ENCODE data around the gene RAI14. TPM values are rescaled to one million over a fixed set of nuclear protein-coding genes. Genes with fewer than 3 reads are reported as not detected.
A peak's percentile ranks its signal among the peaks of the same experiment; 100 is the strongest.
"Not testable (repeated sequence)": the region's sequence is repeated elsewhere in the genome, so short reads cannot be mapped to it uniquely, and the experiment has no call there.

Gene RAI14
- total RNA-seq, 1 donor from 2014 or later, result 6.7 TPM

DNA sequence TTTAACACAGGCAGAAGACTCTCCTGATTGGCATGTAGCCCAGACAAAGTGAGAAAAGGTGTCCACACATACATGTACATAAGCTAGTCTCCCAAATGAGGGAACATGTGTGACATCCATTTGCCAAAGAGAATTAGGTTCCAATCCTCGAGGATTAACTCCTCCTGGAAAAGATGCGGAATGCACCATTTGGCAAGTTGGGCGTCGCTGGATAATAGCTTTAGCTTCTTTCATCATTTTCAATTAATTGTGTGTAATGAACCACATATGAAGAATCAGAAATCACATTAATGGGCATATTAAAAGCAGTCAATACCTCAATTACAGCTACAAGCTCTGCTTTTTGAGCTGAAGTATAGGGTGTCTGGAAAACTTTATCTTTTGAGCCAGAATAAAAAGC lies 127.8 kb downstream of the RAI14 start:
- intact Hi-C loops (cut with DNase I); ATAC-seq; DNase-seq (ENCODE audit: missing footprints): not testable (repeated sequence)

DNA sequence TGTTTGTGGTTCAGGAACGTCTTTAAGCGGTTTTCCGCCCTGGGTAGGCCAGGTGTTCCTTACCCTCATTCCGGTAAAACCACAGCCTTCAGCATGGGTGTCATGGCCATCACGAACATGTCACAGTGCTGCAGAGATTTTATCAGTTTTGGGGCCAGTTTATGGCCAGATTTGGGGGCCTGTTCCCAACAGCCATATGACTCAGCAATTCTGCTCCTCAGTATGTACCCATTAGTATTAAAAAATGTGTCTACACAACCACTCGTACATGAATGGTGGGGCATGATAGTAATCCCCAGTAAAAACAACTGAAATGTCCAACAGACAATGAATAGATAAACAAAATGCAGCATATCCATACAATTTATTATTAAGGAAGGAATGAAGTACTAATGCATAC lies 130.9 kb downstream of the RAI14 start:
- intact Hi-C loops (cut with DNase I), result no loop called here
- no peak for ATAC-seq
- no peak for DNase-seq (ENCODE audit: missing footprints)

DNA sequence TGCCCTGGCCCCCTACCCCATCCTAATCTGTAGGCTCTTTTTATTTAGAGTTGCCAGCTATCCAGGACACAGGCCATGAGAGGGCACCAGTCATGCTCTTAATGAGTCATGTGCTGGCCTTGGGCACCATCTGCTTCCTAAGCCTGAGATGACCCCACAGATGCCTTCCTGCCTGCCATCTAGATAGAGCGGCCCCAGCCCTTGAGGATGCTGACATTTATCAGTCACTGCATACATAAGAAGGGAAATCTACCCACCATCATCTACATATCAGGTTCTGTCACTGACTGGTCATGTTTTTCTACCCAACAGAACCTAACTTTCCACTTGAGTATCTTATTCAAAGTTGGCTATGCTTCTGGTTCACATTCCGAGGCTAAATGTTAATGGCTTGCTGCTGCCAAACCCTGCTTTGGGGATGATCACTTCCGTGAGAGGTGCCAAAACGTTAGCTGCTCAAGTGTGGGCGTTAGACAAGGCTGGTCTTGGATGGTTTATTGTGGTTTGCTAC lies 132.9 kb downstream of the RAI14 start:
- DNase-seq (ENCODE audit: missing footprints) (no peak), ATAC-seq (peak; percentile 46)
- intact Hi-C loops (cut with DNase I), result no loop called here

DNA sequence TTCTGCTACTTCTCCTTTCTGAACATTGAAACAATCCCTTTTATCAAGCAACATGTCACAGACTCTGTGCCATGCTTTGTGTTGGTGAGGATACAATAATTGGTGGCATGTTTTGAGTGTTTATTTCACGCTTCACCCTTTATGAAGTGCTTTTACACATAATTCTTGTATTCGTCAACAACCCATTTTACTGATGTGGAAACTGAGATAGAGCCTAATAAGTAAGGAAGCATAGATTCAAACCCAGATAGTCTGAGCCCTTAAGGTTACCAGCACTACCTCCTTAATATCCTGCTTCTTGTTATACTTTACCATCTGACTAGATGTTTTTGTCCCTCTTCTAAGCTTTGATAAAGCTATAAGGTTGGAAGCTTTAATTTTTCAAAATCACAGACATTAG lies 133.5 kb downstream of the RAI14 start:
- no peak for DNase-seq (ENCODE audit: missing footprints)
- intact Hi-C loops (cut with DNase I), result no loop called here
- ATAC-seq, result no peak

DNA sequence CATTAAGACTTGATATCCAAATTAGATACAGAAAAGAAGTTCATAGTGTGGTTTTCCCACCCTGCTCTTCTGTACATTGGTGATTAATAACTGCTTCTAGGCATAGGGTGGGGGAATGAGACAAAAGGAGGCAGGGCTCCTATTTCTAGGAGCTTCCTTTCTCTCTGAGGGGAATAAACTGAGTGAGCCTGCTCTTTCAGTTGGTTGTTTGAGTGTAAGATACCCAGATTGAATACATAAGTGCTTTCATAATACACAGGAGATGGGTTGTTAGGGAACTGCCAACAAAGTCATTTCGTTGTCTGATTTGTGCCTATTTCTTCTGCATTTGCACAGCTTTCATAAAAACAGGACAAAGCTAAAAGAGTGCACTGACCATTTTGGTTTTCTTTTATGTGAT lies 133.9 kb downstream of the RAI14 start:
- no peak for ATAC-seq
- intact Hi-C loops (cut with DNase I), result no loop called here

DNA sequence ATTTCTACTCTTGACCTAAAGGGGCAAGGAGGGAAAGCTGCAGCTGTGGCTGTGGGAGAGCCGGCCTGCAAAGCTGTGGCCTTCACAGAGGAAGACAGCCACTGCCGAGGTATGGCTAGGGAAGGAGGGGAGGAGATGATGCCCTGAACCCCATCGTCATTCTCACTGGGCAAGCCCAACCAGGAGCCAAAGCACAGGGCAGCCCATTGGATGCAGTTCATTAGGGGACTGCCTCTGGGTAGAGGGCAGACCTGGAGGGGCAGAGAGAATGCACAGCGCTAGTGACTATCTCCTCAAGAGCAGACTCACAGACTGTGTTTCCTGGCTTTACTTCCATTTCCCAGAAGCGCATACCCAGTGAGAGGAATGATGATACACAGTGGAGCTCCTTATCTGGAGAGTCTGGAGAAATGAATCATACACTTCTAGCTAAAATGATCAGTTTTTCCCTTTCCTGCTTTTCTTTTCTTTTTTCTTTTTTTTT lies 135.7 kb downstream of the RAI14 start:
- intact Hi-C loops (cut with DNase I), result no loop called here
- DNase-seq (ENCODE audit: missing footprints) (no peak), ATAC-seq (peak; percentile 48)

More for the DNA sequence above, 133.9 kb downstream of the RAI14 start:
- DNase-seq (ENCODE audit: missing footprints), result no peak

DNA sequence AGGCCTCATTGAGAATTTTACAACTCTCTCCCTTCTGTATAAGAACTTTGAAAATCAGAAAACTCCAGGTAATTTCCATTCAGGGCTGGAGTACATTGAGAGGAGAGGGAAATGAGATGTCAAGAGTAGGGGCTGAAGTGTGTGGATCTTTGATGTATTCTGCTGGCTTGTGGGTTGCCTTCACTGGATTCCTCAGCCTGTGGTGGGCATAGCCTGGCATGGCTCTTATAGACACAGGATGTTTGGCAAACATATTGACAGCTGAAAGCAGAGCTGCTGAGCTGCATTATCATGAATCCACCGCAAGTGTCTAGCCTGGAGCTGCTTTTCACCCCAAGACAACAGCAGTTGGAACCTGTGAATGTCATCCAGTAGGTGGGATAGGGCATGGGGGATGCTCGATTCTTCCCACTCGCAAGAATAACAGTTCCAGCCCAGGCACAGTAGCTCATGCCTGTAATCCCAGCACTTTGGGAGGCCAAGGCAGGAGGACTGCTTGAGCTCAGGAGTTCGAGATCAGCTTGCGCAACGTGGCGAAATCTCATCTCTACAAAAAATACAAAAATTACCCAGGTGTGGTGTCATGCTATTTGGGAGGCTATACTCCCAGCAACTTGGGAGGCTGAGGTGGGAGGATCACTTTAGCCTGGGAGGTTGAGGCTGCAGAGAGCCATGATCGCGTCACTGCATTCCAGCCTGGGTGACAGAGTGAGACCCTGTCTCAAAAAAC lies 146.9 kb downstream of the RAI14 start:
- DNase-seq (ENCODE audit: missing footprints) (no peak), ATAC-seq (no peak)
- intact Hi-C loops (cut with DNase I), result no loop called here

DNA sequence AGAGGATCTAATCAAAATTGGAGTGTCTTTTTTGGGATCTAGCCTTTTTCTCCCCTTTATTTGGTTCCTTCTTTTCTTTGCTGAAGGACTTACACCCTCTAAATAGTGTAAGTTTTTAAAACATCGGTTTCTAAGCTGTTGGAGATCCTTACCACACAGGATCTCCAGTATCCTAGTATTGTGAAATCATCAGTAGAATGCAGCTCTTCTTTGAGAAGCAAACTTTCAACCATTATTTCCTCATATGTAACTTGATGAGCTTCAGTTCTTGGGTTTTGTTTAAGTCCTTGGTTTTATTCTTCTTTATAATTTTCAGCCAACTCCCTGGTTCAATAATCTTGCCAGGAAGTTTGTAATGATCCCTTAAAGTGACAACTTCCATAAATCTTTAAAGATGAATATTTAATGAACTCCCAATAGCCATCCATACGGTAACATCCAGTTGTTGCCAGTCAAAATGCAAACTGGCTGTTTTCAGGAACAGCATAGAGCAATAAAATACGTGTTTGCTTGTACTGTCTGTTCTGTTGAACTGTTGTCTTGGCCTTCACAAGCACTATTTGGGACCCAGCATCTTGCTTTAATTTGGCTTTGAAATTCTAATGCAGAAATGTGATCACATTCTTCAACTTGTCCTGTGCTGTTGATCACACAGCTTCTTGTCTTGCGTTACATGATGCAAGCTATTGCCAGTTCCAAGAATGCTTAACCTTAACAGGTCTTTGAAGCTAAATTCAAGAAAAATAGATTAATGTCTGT lies 148.0 kb downstream of the RAI14 start:
- DNase-seq (ENCODE audit: missing footprints) (no peak), ATAC-seq (no peak)
- intact Hi-C loops (cut with DNase I), result no loop called here

DNA sequence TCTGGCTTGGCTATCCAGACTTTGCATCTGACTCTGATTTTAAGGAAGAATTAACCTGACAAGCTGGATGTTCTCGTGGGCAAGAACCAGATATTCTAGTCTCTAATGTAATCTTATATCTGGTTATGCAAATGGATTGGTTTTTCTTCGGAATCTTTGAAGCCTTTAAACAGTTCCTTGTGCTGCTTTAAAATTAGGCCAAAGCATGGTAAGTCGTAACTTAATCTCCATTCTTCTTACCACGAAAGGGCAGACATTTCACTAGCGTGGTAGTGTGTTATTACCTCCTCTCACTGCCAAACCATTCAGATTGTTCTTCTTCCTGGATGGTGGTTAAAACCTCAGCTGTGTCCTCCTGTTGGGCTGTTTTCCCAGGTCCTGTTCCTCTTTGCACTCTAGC lies 148.8 kb downstream of the RAI14 start:
- DNase-seq (ENCODE audit: missing footprints) (no peak), ATAC-seq (no peak)
- intact Hi-C loops (cut with DNase I), result no loop called here

DNA sequence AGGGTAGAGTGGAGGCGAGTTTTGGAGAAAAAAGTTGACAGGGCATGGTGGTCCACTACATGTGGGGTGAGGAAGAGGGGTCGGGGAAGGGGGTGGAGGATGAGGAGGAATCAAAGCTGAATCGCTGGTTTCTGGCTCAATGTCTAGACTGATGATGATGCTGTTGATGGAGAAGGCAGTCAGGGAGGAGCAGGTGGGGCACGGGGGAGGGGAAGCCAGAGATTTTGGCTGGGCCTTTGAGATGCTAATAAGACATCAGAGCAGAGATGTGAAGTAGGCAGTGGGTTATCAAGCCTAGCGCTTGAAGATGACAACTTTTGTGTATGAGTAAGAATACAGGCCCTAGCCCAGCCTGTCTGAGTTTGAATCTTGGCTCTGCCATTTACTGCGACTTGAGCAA lies 150.4 kb downstream of the RAI14 start:
- no peak for DNase-seq (ENCODE audit: missing footprints)
- intact Hi-C loops (cut with DNase I), result no loop called here
- ATAC-seq, result no peak

DNA sequence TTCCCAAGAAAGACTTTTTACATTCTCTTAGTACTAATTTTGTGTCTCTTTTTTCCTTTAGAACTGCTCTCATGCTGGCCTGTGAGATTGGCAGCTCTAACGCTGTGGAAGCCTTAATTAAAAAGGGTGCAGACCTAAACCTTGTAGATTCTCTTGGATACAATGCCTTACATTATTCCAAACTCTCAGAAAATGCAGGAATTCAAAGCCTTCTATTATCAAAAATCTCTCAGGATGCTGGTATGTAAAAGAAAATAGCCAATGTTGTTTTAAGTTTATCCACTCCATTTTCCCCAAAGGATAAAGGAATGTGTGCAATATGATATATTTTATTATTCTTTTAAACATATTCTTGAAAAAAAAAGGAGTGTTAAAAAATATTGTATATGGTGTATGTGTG lies 155.6 kb downstream of the RAI14 start:
- no peak for ATAC-seq
- DNase-seq (ENCODE audit: missing footprints), result no peak
- intact Hi-C loops (cut with DNase I), result no loop called here

DNA sequence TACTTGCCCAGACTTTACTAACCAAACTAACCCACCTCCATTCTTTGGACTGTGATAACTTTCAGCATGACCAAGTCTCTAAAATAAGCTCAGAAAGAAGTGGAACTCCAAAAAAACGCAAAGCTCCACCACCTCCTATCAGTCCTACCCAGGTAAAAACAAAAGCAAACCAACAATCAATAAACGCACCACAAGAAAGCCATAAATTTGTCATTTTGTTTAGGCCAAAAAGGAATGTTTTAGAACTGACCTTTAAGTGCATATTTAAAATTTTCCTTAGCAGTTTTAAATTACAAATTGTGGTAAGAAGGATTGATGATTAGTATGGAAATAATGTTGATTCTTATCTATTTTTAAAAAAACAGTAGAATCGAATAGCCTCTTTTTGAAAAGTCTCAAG lies 157.4 kb downstream of the RAI14 start:
- DNase-seq (ENCODE audit: missing footprints) (no peak), ATAC-seq (no peak)
- intact Hi-C loops (cut with DNase I), result no loop called here

DNA sequence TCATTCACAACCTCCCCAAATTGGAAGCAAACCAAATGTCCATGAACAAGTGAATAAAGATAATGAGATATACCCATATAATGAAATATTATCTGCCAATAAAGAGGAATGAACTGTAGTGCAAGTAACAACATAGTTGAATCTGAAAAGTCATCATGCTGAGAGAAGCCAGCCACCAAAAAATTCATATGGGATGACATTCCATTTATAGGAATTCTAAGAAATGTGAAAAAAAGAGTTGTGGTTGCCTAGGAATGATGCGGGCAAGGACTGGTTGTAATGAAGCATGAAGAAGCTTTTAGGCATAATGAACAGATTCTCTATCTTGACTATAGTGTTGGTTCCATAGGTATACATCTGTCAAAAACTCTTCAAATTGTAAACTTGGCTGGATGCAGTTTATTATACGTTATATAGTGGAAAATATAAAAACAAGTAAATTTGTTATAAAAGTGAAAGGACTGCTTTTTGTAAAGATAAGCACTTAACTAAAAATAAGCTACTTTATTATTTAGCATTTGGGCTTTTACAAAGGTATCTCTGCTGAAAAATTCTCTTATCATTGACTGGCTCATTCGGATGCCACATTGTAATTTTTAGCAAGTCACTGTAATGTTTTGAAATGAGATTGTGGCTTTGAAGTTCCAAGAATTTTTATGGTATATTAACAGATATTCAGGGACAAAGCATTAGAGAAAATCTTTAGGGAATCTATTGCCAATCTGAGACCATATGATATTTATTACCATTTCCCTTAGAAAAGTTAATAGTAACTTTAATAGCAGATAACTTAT lies 161.6 kb downstream of the RAI14 start:
- ATAC-seq (no peak), DNase-seq (ENCODE audit: missing footprints) (no peak)
- intact Hi-C loops (cut with DNase I), result no loop called here

DNA sequence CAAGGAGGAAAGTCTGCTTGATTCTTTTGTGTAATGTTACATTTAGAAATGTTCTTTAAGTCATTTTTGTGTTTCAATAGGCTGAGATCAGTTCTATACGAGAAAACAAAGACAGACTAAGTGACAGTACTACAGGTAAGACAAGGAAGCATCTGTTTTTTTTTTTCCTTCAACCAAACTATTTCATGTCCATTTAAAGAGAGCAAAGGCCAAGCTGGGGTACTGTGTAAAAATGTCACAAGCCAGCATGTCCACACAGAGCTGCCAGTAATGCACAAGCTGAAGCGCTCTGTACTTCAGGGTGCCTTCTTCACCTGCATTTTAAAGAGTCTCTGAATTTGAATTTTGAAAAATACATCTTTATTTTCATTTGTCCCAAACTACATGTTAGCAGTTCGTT lies 162.6 kb downstream of the RAI14 start:
- ATAC-seq, result no peak
- DNase-seq (ENCODE audit: missing footprints), result no peak
- intact Hi-C loops (cut with DNase I), result no loop called here

DNA sequence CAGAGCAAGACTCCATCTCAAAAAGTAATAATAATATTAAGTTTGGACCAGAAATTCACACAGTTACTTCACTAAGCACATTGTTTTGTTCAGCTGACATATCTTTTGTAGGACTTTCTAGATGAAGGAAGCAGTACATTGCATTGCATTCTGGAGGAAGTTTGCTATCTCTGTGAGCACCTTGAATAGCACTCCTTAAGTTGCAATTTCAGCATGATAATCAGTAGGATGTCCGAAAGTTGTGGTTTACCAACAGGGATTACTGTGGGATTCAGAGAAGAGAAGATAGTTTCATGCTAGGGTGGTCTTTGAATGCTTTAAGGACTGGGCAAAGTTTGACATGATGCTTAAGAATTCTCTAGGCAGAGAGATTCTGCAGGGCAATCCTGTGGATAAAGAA lies 164.5 kb downstream of the RAI14 start:
- no peak for ATAC-seq
- no peak for DNase-seq (ENCODE audit: missing footprints)
- intact Hi-C loops (cut with DNase I), result no loop called here

DNA sequence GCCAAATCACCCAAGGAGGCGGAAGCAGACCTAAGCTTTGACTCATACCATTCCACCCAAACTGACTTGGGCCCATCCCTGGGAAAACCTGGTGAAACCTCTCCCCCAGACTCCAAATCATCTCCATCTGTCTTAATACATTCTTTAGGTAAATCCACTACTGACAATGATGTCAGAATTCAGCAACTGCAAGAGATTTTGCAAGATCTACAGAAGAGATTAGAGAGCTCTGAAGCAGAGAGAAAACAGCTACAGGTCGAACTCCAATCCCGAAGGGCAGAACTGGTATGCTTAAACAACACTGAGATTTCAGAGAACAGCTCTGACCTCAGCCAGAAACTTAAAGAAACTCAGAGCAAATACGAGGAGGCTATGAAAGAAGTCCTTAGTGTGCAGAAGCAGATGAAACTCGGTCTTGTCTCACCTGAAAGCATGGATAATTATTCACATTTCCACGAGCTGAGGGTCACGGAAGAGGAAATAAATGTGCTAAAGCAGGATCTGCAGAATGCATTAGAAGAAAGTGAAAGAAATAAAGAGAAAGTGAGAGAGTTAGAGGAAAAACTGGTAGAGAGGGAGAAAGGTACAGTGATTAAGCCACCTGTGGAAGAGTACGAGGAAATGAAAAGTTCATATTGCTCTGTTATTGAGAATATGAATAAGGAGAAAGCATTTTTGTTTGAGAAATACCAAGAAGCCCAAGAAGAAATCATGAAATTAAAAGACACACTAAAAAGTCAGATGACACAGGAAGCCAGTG lies 167.0 kb downstream of the RAI14 start:
- intact Hi-C loops (cut with DNase I), result no loop called here
- ATAC-seq, result no peak
- no peak for DNase-seq (ENCODE audit: missing footprints)

DNA sequence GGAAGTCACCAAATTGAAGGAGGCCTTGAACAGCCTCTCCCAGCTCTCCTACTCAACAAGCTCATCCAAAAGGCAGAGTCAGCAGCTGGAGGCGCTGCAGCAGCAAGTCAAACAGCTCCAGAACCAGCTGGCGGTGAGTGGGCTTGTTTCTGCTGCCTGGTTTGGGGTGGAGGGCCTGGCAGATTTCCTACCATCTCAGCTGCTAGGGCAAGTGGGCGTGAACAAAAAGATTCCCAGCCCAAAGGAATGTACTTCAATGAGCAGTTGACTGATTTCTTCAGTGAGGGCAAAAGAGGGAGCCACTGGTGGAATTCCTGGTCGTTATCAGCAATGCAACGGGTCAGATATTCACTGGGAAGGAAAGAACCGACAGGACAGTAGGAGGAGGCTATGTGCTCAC lies 170.2 kb downstream of the RAI14 start:
- intact Hi-C loops (cut with DNase I), result no loop called here
- DNase-seq (ENCODE audit: missing footprints), result no peak
- no peak for ATAC-seq

DNA sequence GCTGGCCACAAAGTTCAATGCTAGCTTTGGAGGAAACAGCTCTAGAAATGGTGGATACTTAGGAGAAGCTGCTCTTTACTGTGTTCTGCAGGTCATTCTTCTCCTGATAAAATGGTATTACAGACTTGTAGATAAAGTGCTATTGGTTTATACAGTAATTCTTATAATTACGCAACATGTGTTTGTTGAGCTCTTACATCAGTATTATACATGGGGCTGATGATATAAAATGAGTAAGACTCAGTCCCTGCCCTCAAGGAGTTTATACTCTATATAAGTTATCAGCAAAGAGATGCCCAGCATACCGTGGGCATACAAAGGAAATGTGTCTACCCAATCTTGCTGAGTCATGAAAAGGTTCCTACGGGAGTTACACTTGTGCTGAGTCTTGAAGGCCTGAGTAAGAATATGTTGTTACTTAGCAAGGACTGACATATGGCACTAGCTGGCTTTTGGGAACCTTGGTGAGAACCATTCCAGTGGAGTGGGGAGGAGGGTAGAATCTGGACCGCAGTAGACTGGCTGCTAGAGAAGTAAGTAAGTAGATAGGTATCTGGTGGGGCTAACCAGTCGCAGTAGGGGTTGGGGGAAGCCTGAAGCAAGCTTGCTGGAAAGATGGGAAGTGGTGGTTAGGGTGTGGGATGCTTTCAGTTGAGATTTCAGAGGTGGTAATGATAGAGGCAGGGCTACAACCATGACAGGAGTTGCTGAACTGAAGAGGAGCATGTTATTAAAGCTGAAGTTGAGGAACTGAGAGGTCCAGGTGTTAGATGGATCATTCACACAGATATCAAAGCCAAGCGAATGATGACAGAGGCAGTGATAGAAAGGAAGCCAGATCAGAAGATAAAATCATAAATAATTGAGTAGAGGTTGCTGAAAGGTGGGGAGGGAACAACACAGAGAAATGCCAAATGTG lies 171.7 kb downstream of the RAI14 start:
- intact Hi-C loops (cut with DNase I), result no loop called here
- DNase-seq (ENCODE audit: missing footprints), result no peak

More for the DNA sequence above, 171.7 kb downstream of the RAI14 start:
- ATAC-seq, result no peak
